DND-41 (cell line): ENCODE data around the gene CDYL2.

ENCODE experiments used
- ATAC-seq: fragments of 200-7000 bp; cut with Tn5 transposase; 3 replicates; pipeline ENCODE4 v1.9.1; 2021; ENCODE audit warnings: low read depth; ENCODE audit not compliant: insufficient read depth
- DNase-seq: peaks from one replicate; pipeline ENCODE4 v3.0.0-alpha.2; 2020
- H2AFZ ChIP-seq: 2 replicates; pipeline ENCODE4 v1.6.0; 2012; ENCODE audit warnings: low read depth, low read length
- H3K27ac ChIP-seq: 2 replicates; pipeline ENCODE4 v1.5.1; 2012; ENCODE audit warnings: low read length, inconsistent platforms
- H3K27me3 ChIP-seq: fragments of 200-600 bp; sonication (generic); 2 replicates; pipeline ENCODE4 v1.6.0; 2012; ENCODE audit warnings: low read length, mild to moderate bottlenecking, inconsistent platforms; ENCODE audit not compliant: insufficient read depth, poor library complexity
- H3K36me3 ChIP-seq: 2 replicates; pipeline ENCODE4 v1.5.1; 2012; ENCODE audit warnings: low read length, inconsistent platforms; ENCODE audit not compliant: insufficient read depth
- H3K4me1 ChIP-seq: 2 replicates; pipeline ENCODE4 v1.5.1; 2012; ENCODE audit warnings: mild to moderate bottlenecking, low read length; ENCODE audit not compliant: insufficient read depth
- H3K4me2 ChIP-seq: 2 replicates; pipeline ENCODE4 v1.6.0; 2012; ENCODE audit warnings: mild to moderate bottlenecking, moderate library complexity, low read length, inconsistent platforms; ENCODE audit not compliant: insufficient read depth
- H3K4me3 ChIP-seq, 2 experiments: fragments of 200-600 bp in 1 of 2; shearing (Covaris generic) in 1 of 2; 2 replicates each; pipeline ENCODE4 v1.5.1; 2012 to 2016; ENCODE audit warnings: inconsistent platforms in 2 of 2, low read length in 2 of 2, mild to moderate bottlenecking in 2 of 2, low read depth in 1 of 2, moderate library complexity in 1 of 2
- H3K79me2 ChIP-seq: 2 replicates; pipeline ENCODE4 v1.6.0; 2012; ENCODE audit warnings: low read length, inconsistent platforms; ENCODE audit not compliant: insufficient read depth
- H3K9ac ChIP-seq: 2 replicates; pipeline ENCODE4 v1.6.0; 2012; ENCODE audit warnings: low read depth, mild to moderate bottlenecking, inconsistent platforms, low read length, moderate library complexity
- H3K9me3 ChIP-seq: 2 replicates; pipeline ENCODE4 v1.5.1; 2012; ENCODE audit warnings: low read length, moderate library complexity, mild to moderate bottlenecking, inconsistent platforms; ENCODE audit not compliant: insufficient read depth, severe bottlenecking
- H4K20me1 ChIP-seq: 2 replicates; pipeline ENCODE4 v1.6.0; 2012; ENCODE audit warnings: low read length; ENCODE audit not compliant: insufficient read depth
- CTCF ChIP-seq: IDR thresholded peaks from 2 replicates; pipeline ENCODE4 v1.5.1; 2012; ENCODE audit warnings: borderline replicate concordance, low read length, moderate library complexity, mild to moderate bottlenecking; ENCODE audit not compliant: poor library complexity, severe bottlenecking; ENCODE audit errors: extremely low read depth
- EZH2 ChIP-seq: IDR thresholded peaks from 3 replicates; pipeline ENCODE4 v1.6.1; 2012; ENCODE audit warnings: borderline replicate concordance, low read depth, mild to moderate bottlenecking, moderate library complexity, low read length, inconsistent platforms; ENCODE audit not compliant: severe bottlenecking

The CDYL2 gene

GRCh38 chr16:80766798-80767197 lies 37.6 kb downstream of the CDYL2 start:
- no peaks in the 10 kb centered on the region for H3K79me2 ChIP-seq
- no peaks in the 10 kb centered on the region for H3K9me3 ChIP-seq
- no peak for ATAC-seq
- no peak overlapping the region for H3K9ac ChIP-seq
- no peak overlapping the region for H3K4me3 ChIP-seq
- H3K27me3 ChIP-seq: no peaks in the 10 kb centered on the region
- H3K27ac ChIP-seq: no peak overlapping the region
- H3K4me2 ChIP-seq: no peak overlapping the region
- TF ChIP-seq CTCF (no peak), EZH2 (no peak)
- H4K20me1 ChIP-seq: no peaks in the 10 kb centered on the region
- H2AFZ ChIP-seq: no peak overlapping the region
- H3K36me3 ChIP-seq: no peaks in the 10 kb centered on the region
- no peaks in the 10 kb centered on the region for H3K4me1 ChIP-seq
- DNase-seq: no peak

- no peaks in the 10 kb centered on the region for H3K79me2 ChIP-seq
- no peak overlapping the region for H3K4me3 ChIP-seq
- no peak overlapping the region for H3K4me2 ChIP-seq
- DNase-seq (no peak), ATAC-seq (no peak)
- no peak overlapping the region for H2AFZ ChIP-seq
- H3K36me3 ChIP-seq: no peaks in the 10 kb centered on the region
- no peaks in the 10 kb centered on the region for H3K9me3 ChIP-seq
- H4K20me1 ChIP-seq: no peaks in the 10 kb centered on the region
- no peak overlapping the region for H3K27ac ChIP-seq
- H3K4me1 ChIP-seq: no peaks in the 10 kb centered on the region
- H3K27me3 ChIP-seq: no peaks in the 10 kb centered on the region
- TF ChIP-seq EZH2 (no peak), CTCF (no peak)
- H3K9ac ChIP-seq: no peak overlapping the region
Measured at GRCh38 chr16:80759419-80760162, 44.8 kb downstream of the CDYL2 start.

- no peaks in the 10 kb centered on the region for H3K4me1 ChIP-seq
- no peak for TF ChIP-seq CTCF
- TF ChIP-seq EZH2: no peak
- H3K27me3 ChIP-seq: peaks cover 2% of the 10 kb centered on the region
- no peaks in the 10 kb centered on the region for H3K36me3 ChIP-seq
- no peak overlapping the region for H3K27ac ChIP-seq
- H3K79me2 ChIP-seq: no peaks in the 10 kb centered on the region
- no peak overlapping the region for H3K9ac ChIP-seq
- no peaks in the 10 kb centered on the region for H3K9me3 ChIP-seq
- no peak overlapping the region for H3K4me3 ChIP-seq
- no peak overlapping the region for H2AFZ ChIP-seq
- DNase-seq (no peak), ATAC-seq (no peak)
- no peaks in the 10 kb centered on the region for H4K20me1 ChIP-seq
- no peak overlapping the region for H3K4me2 ChIP-seq
Measured at GRCh38 chr16:80754476-80754875, 49.9 kb downstream of the CDYL2 start.
